GM12801 (cell line): Measurements from ENCODE around the gene TACC2.

Source experiments
- TF ChIP-seq, protein P1 (sequence below): IDR thresholded peaks from one replicate; pipeline ENCODE4 v1.5.1; 2011; ENCODE audit warnings: control low read depth; ENCODE audit not compliant: insufficient read length; ENCODE audit errors: extremely low read depth

The TACC2 gene

DNA sequence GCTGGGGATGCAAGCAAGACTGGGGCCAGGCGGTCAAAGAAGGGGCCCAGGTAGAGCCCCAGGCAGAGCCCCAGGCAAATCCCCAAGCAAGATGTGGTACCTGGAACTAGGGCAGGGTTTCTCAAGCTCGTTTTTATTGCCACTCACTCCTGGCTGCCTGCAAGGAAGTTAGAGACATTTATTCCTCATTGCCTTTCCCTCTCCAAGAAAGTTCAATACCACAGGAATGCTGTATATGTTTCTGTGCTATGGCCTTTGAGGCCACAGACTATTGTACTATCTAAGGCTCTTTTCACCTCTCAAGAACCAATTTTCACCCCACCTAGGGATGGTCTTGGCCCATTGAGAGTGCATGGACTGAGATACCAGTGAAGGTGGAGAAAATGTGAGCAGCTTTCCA, 71.3 kb downstream of the TACC2 start:
- TF ChIP-seq, protein P1, sequence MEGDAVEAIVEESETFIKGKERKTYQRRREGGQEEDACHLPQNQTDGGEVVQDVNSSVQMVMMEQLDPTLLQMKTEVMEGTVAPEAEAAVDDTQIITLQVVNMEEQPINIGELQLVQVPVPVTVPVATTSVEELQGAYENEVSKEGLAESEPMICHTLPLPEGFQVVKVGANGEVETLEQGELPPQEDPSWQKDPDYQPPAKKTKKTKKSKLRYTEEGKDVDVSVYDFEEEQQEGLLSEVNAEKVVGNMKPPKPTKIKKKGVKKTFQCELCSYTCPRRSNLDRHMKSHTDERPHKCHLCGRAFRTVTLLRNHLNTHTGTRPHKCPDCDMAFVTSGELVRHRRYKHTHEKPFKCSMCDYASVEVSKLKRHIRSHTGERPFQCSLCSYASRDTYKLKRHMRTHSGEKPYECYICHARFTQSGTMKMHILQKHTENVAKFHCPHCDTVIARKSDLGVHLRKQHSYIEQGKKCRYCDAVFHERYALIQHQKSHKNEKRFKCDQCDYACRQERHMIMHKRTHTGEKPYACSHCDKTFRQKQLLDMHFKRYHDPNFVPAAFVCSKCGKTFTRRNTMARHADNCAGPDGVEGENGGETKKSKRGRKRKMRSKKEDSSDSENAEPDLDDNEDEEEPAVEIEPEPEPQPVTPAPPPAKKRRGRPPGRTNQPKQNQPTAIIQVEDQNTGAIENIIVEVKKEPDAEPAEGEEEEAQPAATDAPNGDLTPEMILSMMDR: no peak

DNA sequence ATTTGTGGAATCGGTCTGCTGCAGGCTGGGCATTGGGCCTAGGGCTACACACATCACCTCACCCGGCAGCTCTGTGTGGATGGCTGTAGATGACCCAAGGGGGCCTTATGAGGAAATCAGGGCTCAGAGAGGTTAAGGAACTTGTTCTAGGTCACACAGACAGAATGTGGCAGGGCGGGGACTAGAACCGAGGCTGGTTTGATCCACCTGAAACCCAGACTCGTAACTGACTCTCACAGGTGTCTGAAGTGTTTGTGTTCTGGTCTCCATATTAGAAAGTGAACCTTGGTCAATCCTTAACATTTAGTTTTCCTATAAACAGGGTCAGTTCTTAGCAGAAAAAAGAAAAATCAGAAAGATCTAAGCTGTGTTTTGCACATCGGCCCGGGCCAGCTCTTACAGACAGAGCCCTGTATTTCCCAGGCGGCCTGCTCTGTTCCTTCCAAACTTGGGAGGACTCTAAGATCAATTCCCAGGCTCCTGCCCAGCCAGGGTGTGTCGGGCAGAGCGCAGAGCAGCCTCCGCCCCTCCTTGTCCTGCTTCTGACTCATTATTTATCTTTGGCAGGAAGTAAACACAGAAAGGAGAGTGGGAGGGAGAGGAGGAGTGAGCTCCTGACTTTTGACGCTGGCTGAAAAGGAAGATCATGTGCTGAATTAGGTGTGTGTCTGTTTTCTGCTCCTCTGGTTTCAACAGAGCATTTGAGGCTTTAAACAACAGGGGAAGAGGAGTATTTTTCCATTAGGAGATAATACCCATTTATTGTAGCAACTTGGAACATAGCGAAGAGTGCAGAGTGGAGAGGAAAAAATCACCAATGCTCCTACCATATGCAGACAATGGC, 74.1 kb downstream of the TACC2 start:
- TF ChIP-seq, protein P1: no peak

DNA sequence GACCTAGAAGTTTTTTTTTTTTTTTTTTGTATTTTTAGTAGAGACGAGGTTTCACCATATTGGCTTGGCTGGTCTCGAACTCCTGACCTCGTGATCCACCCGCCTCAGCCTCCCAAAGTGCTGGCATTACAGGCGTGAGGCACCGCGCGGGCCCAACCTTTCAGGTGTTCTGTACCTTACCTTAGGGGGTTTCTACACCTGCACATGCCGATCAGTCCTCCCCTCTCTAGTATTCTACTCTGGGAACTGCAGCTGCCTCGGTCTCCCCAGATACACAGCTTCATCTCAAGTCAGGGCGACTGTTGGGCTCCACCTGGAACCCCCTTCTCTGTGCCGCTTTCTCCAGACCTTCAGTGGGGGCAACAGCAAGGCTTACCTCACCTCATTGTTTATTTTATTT, 79.9 kb downstream of the TACC2 start:
- TF ChIP-seq, protein P1: no peak

DNA sequence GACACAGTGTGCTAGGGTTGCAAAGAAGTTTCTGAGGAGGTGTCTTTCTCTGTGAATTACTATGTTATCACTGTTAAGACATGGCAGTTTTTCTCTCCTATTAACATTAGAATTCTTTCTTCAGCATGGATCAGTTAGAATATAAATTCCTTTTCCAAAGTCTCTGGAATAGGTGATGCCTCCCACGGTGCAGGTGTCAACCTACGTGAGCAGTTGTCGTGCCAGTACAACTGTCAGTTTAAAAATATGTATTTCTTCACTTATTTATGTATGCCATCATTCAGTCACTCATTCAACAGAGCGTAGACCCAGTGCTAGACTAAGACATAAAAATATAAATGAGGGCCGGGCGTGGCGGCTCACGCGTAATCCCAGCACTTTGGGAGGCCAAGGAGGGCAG, 83.5 kb downstream of the TACC2 start:
- TF ChIP-seq, protein P1: no peak

DNA sequence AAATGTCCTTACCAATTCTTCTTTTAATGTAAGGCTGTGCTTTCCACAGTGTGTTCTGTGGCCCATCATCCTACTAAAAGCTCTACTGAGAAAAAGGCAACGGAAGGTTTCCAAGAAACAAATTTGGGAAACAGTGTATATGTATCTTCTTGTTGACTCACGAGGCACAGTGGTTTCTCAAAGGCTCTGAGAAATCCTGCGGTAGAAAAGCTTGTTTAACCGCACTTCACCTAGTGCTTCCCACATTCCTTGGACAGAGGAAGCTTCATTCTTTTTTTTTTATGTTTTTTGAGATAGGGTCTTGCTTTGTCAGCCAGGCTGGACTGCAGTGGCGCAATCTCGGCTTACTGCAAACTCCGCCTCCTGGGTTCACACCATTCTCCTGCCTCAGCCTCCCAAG, 84.5 kb downstream of the TACC2 start:
- TF ChIP-seq, protein P1: no peak

DNA sequence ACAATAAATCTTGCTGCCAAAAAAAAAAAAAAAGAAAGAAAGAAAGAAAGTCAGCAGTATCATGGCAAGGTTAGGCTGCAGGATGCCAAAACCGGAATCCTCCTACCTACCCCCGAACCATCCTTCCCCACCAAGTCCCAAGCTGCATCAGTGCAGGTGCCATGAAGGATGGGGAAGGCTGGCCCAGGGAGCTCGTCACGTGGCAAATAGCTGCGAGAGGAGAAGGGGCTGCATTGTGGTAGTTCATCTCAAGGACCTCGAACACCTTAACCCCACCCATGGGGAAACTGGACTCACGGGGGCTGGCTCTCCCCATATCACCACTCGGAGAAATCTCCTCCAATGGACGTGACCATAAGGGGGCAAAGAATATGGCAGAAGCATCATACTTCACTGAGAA, 86.2 kb downstream of the TACC2 start:
- TF ChIP-seq, protein P1: no peak

DNA sequence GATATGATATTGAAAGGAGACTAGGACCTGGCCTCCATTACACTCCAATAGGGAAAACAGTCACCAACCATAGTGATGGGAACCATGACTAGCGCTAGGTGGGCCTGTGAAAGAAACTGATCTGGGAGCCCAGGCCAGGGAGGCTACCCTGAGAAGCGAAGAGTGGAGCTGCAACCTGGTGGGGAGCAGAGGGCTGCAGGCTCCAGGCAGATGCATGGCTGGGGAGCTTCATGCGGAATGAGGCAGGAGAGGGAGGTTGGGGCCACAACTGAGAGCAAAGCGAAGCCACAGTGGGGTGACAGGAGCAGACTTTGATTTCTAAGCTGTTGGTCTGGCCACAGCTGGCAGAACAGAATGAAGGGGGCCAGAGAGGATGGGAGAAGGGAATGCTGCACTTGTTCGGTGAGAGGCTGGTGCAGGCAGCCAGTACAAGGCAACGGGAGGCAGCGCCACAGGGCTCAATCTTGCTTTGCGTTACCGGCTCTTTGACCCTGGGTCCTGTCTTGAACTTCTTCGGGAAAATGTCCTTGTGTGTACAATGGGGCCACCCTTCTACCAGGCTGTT, 88.4 kb downstream of the TACC2 start:
- TF ChIP-seq, protein P1: no peak
